ENCODE measurements around the gene CYB5A.

CYB5A gene

DNA sequence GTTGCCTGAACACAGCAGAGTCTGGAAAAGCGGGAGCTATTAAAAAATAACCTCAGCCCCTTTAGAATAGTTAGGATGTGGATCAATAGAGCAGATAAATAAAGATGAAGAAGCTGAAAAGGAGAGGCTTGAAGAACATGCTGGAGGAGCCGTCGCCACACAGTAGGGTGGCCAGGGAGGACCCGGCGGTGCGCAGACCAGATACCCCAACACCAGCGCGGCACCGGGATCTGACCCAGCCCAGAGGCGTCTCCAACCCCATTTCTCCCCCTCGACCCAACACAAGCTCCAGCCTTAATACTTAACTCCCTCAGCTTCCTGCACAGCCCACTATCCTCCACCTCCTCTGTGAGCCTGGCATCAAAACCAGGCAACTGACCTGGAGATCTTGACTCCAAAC is 16.0 kb downstream of the CYB5A start:
- Histone ChIP-seq H4K20me1 (ENCODE audit: insufficient read depth, low read length) (no peaks in the 10 kb centered on the region), H3K4me1 (ENCODE audit: low read length) (no peaks in the 10 kb centered on the region), H3K79me2 (ENCODE audit: low read length) (peaks cover 57% of the 10 kb centered on the region), H3K9ac (ENCODE audit: low read length) (no peak overlapping the region), H3K9me2 (replicated peaks; ENCODE audit: insufficient read depth, low read length) (no peaks in the 10 kb centered on the region), H3K4me3 (ENCODE audit: low read length) (no peak overlapping the region), H3F3A (ENCODE audit: insufficient read depth, low read length) (no peaks in the 10 kb centered on the region), H3K27me3 (replicated peaks; ENCODE audit: insufficient read depth, low read length) (no peaks in the 10 kb centered on the region), H2AFZ (ENCODE audit: low read length) (no peak overlapping the region), H3K4me2 (ENCODE audit: low read depth, low read length) (no peak overlapping the region), H3K27ac (ENCODE audit: low read length) (no peak overlapping the region), H3K9me3 (replicated peaks; ENCODE audit: insufficient read depth, low read length) (no peaks in the 10 kb centered on the region), H3K36me3 (replicated peaks; ENCODE audit: insufficient read depth, low read length) (no peaks in the 10 kb centered on the region)
- DNase-seq, result no peak
- TF ChIP-seq, protein P1, sequence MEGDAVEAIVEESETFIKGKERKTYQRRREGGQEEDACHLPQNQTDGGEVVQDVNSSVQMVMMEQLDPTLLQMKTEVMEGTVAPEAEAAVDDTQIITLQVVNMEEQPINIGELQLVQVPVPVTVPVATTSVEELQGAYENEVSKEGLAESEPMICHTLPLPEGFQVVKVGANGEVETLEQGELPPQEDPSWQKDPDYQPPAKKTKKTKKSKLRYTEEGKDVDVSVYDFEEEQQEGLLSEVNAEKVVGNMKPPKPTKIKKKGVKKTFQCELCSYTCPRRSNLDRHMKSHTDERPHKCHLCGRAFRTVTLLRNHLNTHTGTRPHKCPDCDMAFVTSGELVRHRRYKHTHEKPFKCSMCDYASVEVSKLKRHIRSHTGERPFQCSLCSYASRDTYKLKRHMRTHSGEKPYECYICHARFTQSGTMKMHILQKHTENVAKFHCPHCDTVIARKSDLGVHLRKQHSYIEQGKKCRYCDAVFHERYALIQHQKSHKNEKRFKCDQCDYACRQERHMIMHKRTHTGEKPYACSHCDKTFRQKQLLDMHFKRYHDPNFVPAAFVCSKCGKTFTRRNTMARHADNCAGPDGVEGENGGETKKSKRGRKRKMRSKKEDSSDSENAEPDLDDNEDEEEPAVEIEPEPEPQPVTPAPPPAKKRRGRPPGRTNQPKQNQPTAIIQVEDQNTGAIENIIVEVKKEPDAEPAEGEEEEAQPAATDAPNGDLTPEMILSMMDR (IDR thresholded peaks at IDR 0.05; ENCODE audit: low read length), result no peak
- TF ChIP-seq EZH2 (optimal IDR thresholded peaks at IDR 0.05; ENCODE audit: low read depth, low read length) (no peak), EZH2phosphoT487 (IDR thresholded peaks at IDR 0.05; ENCODE audit: low read length) (no peak)

DNA sequence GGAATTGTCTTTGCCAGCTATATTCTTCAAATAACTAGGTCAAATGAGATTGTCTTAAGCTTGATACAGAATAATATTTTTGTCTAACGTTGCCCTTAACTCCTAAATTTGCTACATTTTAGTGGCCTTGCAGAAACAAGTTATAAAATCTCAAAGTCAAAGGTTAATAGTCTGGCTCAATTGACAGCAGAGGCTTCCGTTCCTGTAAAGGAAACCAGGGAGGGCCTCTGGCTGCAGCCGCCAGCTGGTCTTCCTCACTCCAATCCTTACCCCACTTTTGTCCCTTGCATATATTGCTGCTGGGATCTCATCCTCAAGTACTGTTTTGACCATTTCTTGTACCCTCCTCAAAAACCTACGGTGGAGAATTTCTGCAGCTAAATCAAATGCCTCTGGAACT is 17.1 kb downstream of the CYB5A start:
- H3K79me2 ChIP-seq (ENCODE audit: low read length), result peaks cover 48% of the 10 kb centered on the region
- H3K4me2 ChIP-seq (ENCODE audit: low read depth, low read length), result no peak overlapping the region
- DNase-seq, result no peak
- no peak overlapping the region for H3K9ac ChIP-seq (ENCODE audit: low read length)
- H3K4me1 ChIP-seq (ENCODE audit: low read length), result no peaks in the 10 kb centered on the region
- no peaks in the 10 kb centered on the region for H3K36me3 ChIP-seq (replicated peaks; ENCODE audit: insufficient read depth, low read length)
- no peak overlapping the region for H3K27ac ChIP-seq (ENCODE audit: low read length)
- no peak overlapping the region for H2AFZ ChIP-seq (ENCODE audit: low read length)
- no peaks in the 10 kb centered on the region for H3K9me3 ChIP-seq (replicated peaks; ENCODE audit: insufficient read depth, low read length)
- no peak overlapping the region for H3K4me3 ChIP-seq (ENCODE audit: low read length)
- TF ChIP-seq, protein P1 (IDR thresholded peaks at IDR 0.05; ENCODE audit: low read length), result no peak
- TF ChIP-seq EZH2phosphoT487 (IDR thresholded peaks at IDR 0.05; ENCODE audit: low read length) (no peak), EZH2 (optimal IDR thresholded peaks at IDR 0.05; ENCODE audit: low read depth, low read length) (no peak)
- H4K20me1 ChIP-seq (ENCODE audit: insufficient read depth, low read length), result no peaks in the 10 kb centered on the region
- no peaks in the 10 kb centered on the region for H3K9me2 ChIP-seq (replicated peaks; ENCODE audit: insufficient read depth, low read length)
- no peaks in the 10 kb centered on the region for H3F3A ChIP-seq (ENCODE audit: insufficient read depth, low read length)
- H3K27me3 ChIP-seq (replicated peaks; ENCODE audit: insufficient read depth, low read length), result no peaks in the 10 kb centered on the region

DNA sequence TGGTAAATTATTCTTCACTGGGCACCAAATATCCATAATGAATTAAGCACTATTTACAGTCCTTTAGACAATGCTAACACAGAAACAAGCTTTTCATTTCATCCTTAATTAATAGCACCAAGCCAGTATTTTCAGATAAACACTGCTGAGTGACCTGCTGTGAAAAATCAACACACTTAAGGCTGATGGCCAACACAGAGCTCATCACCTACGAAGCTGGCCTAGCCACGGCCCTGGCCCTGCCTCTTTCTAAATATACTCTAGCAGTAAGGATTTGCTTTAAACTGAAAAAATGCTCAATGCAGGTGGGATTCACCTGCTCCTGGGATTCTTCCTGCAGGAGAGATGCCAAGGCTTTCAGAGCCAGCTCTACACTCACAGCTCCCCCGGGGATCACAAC is 18.4 kb downstream of the CYB5A start:
- Histone ChIP-seq H3K9me3 (replicated peaks; ENCODE audit: insufficient read depth, low read length) (no peaks in the 10 kb centered on the region), H3K4me2 (ENCODE audit: low read depth, low read length) (no peak overlapping the region), H3K9ac (ENCODE audit: low read length) (no peak overlapping the region), H3K27ac (ENCODE audit: low read length) (no peak overlapping the region), H3F3A (ENCODE audit: insufficient read depth, low read length) (no peaks in the 10 kb centered on the region), H3K27me3 (replicated peaks; ENCODE audit: insufficient read depth, low read length) (no peaks in the 10 kb centered on the region), H2AFZ (ENCODE audit: low read length) (no peak overlapping the region), H3K4me1 (ENCODE audit: low read length) (no peaks in the 10 kb centered on the region), H3K4me3 (ENCODE audit: low read length) (no peak overlapping the region), H4K20me1 (ENCODE audit: insufficient read depth, low read length) (no peaks in the 10 kb centered on the region), H3K36me3 (replicated peaks; ENCODE audit: insufficient read depth, low read length) (no peaks in the 10 kb centered on the region), H3K79me2 (ENCODE audit: low read length) (peaks cover 41% of the 10 kb centered on the region), H3K9me2 (replicated peaks; ENCODE audit: insufficient read depth, low read length) (no peaks in the 10 kb centered on the region)
- DNase-seq, result no peak
- TF ChIP-seq, protein P1 (IDR thresholded peaks at IDR 0.05; ENCODE audit: low read length), result no peak
- no peak for TF ChIP-seq EZH2phosphoT487 (IDR thresholded peaks at IDR 0.05; ENCODE audit: low read length)
